Astrocyte (in vitro differentiated cells and primary cell): ENCODE data around the gene MET. TPM values are rescaled to one million over a fixed set of nuclear protein-coding genes. Genes with fewer than 3 reads are reported as not detected.

Source experiments
- DNase-seq: peaks from one replicate; pipeline ENCODE4 v3.0.0-alpha.2; 2010; ENCODE audit warnings: low read depth
- FAIRE-seq: peaks from 2 replicates; lab custom pipeline; 2011; peaks lifted over from hg19 to GRCh38; lab: Jason Lieb, UNC
- H2AFZ ChIP-seq: 2 replicates; pipeline ENCODE4 v1.6.0; 2012; ENCODE audit warnings: low read depth, low read length, inconsistent platforms
- H3K27ac ChIP-seq: 2 replicates; pipeline ENCODE4 v1.5.1; 2011; ENCODE audit warnings: low read depth, low read length, inconsistent platforms
- H3K27me3 ChIP-seq: 2 replicates; pipeline ENCODE4 v1.6.0; 2011; ENCODE audit warnings: low read length, inconsistent platforms; ENCODE audit not compliant: insufficient read depth
- H3K36me3 ChIP-seq: 2 replicates; pipeline ENCODE4 v1.5.1; 2011; ENCODE audit warnings: low read length, inconsistent platforms; ENCODE audit not compliant: insufficient read depth
- H3K4me1 ChIP-seq: 2 replicates; pipeline ENCODE4 v1.5.1; 2011; ENCODE audit warnings: low read length, inconsistent platforms; ENCODE audit not compliant: insufficient read depth
- H3K4me2 ChIP-seq: 2 replicates; pipeline ENCODE4 v1.6.0; 2012; ENCODE audit warnings: low read length, inconsistent platforms
- H3K4me3 ChIP-seq: 2 replicates; pipeline ENCODE4 v1.5.1; 2011; ENCODE audit warnings: low read depth, mild to moderate bottlenecking, low read length, inconsistent platforms; ENCODE audit not compliant: insufficient read depth
- H3K79me2 ChIP-seq: 2 replicates; pipeline ENCODE4 v1.6.0; 2012; ENCODE audit warnings: mild to moderate bottlenecking, low read length, inconsistent platforms; ENCODE audit not compliant: insufficient read depth
- H3K9ac ChIP-seq: 2 replicates; pipeline ENCODE4 v1.6.0; 2012; ENCODE audit warnings: mild to moderate bottlenecking, low read length, inconsistent platforms
- H3K9me3 ChIP-seq: 2 replicates; pipeline ENCODE4 v1.5.1; 2012; ENCODE audit warnings: low read depth, mild to moderate bottlenecking, low read length, inconsistent platforms; ENCODE audit not compliant: insufficient read depth
- H4K20me1 ChIP-seq: 2 replicates; pipeline ENCODE4 v1.6.0; 2012; ENCODE audit warnings: low read length, inconsistent platforms; ENCODE audit not compliant: insufficient read depth
- H3K27ac Mint-ChIP-seq: one replicate; pipeline ENCODE4 v1.8.0; 2021; ENCODE audit warnings: mild to moderate bottlenecking, mixed read lengths; ENCODE audit not compliant: unreplicated experiment
- H3K27me3 Mint-ChIP-seq: one replicate; pipeline ENCODE4 v1.8.0; 2021; ENCODE audit warnings: low read depth, mixed read lengths; ENCODE audit not compliant: unreplicated experiment
- H3K36me3 Mint-ChIP-seq: one replicate; pipeline ENCODE4 v1.8.0; 2021; ENCODE audit warnings: low read depth, mixed read lengths; ENCODE audit not compliant: unreplicated experiment
- H3K4me1 Mint-ChIP-seq: one replicate; pipeline ENCODE4 v1.8.0; 2021; ENCODE audit warnings: low read depth, mixed read lengths; ENCODE audit not compliant: unreplicated experiment
- H3K4me3 Mint-ChIP-seq: one replicate; pipeline ENCODE4 v1.8.0; 2021; ENCODE audit warnings: mild to moderate bottlenecking, moderate library complexity, mixed read lengths; ENCODE audit not compliant: unreplicated experiment
- H3K9me3 Mint-ChIP-seq: one replicate; pipeline ENCODE4 v1.8.0; 2021; ENCODE audit warnings: mild to moderate bottlenecking, mixed read lengths; ENCODE audit not compliant: unreplicated experiment
- CTCF ChIP-seq: IDR thresholded peaks from 2 replicates; pipeline ENCODE4 v1.5.1; 2011; ENCODE audit warnings: low read depth, mild to moderate bottlenecking, inconsistent platforms, low read length, moderate library complexity; ENCODE audit not compliant: insufficient read depth
- EZH2 ChIP-seq: IDR thresholded peaks from 2 replicates; pipeline ENCODE4 v1.6.1; 2012; ENCODE audit warnings: mild to moderate bottlenecking, low read length, inconsistent platforms; ENCODE audit not compliant: insufficient read depth
- total RNA-seq: library from RNA; stranded (reverse); gene quantifications from 2 replicates; pipeline ENCODE4 v1.2.1, GENCODE V29; 2021

The MET gene
- total RNA-seq, 1 donor from 2014 or later = 8.2 TPM

GRCh38 chr7:116629051-116629463, 42.9 kb upstream of the MET start:
- no peak for FAIRE-seq
- H3K4me3 ChIP-seq = no peak overlapping the region
- Mint-ChIP-seq H3K27ac (no peak overlapping the region), H3K4me1 (peaks cover 5% of the 10 kb centered on the region), H3K4me3 (no peak overlapping the region), H3K36me3 (no peaks in the 10 kb centered on the region), H3K27me3 (peaks cover 15% of the 10 kb centered on the region), H3K9me3 (no peaks in the 10 kb centered on the region)
- H2AFZ ChIP-seq = no peak overlapping the region
- peak; percentile 40 for DNase-seq
- H3K27me3 ChIP-seq = no peaks in the 10 kb centered on the region
- no peaks in the 10 kb centered on the region for H4K20me1 ChIP-seq
- no peak overlapping the region for H3K27ac ChIP-seq
- TF ChIP-seq EZH2 (no peak), CTCF (no peak)
- H3K4me2 ChIP-seq = peak overlapping the region; percentile 3
- H3K79me2 ChIP-seq = no peaks in the 10 kb centered on the region
- H3K4me1 ChIP-seq = peaks cover 15% of the 10 kb centered on the region
- no peaks in the 10 kb centered on the region for H3K9me3 ChIP-seq
- no peak overlapping the region for H3K9ac ChIP-seq
- H3K36me3 ChIP-seq = no peaks in the 10 kb centered on the region

GRCh38 chr7:116630357-116630756, 41.6 kb upstream of the MET start:
- no peak overlapping the region for H3K27ac ChIP-seq
- DNase-seq (no peak), FAIRE-seq (no peak)
- no peaks in the 10 kb centered on the region for H3K36me3 ChIP-seq
- no peak overlapping the region for H2AFZ ChIP-seq
- peaks cover 7% of the 10 kb centered on the region for H3K27me3 Mint-ChIP-seq
- H3K4me3 Mint-ChIP-seq = no peak overlapping the region
- TF ChIP-seq EZH2 = no peak
- no peak for TF ChIP-seq CTCF
- no peaks in the 10 kb centered on the region for H3K36me3 Mint-ChIP-seq
- H3K27ac Mint-ChIP-seq = no peak overlapping the region
- H3K4me2 ChIP-seq = no peak overlapping the region
- peaks cover 15% of the 10 kb centered on the region for H3K4me1 ChIP-seq
- H3K9ac ChIP-seq = no peak overlapping the region
- no peaks in the 10 kb centered on the region for H3K27me3 ChIP-seq
- no peaks in the 10 kb centered on the region for H3K79me2 ChIP-seq
- no peaks in the 10 kb centered on the region for H3K9me3 Mint-ChIP-seq
- peaks cover 5% of the 10 kb centered on the region for H3K4me1 Mint-ChIP-seq
- no peak overlapping the region for H3K4me3 ChIP-seq
- H3K9me3 ChIP-seq = no peaks in the 10 kb centered on the region
- H4K20me1 ChIP-seq = no peaks in the 10 kb centered on the region

GRCh38 chr7:116630932-116631671, 40.9 kb upstream of the MET start:
- DNase-seq (peak; percentile 93), FAIRE-seq (peak; percentile 79)
- H3K9ac ChIP-seq = no peak overlapping the region
- Mint-ChIP-seq H3K4me3 (no peak overlapping the region), H3K27ac (no peak overlapping the region), H3K36me3 (no peaks in the 10 kb centered on the region), H3K27me3 (no peaks in the 10 kb centered on the region), H3K9me3 (no peaks in the 10 kb centered on the region), H3K4me1 (peaks cover 5% of the 10 kb centered on the region)
- no peaks in the 10 kb centered on the region for H3K79me2 ChIP-seq
- H3K4me2 ChIP-seq = peak overlapping the region; percentile 20
- H3K4me3 ChIP-seq = no peak overlapping the region
- no peak overlapping the region for H2AFZ ChIP-seq
- H3K9me3 ChIP-seq = no peaks in the 10 kb centered on the region
- H3K4me1 ChIP-seq = peaks cover 15% of the 10 kb centered on the region
- H3K27ac ChIP-seq = peak overlapping the region; percentile 29
- no peaks in the 10 kb centered on the region for H4K20me1 ChIP-seq
- no peaks in the 10 kb centered on the region for H3K36me3 ChIP-seq
- H3K27me3 ChIP-seq = no peaks in the 10 kb centered on the region
- TF ChIP-seq CTCF (no peak), EZH2 (no peak)
